HG02678 (cell line): Measurements from ENCODE around the gene MCUB.

Source experiments
- ATAC-seq: cut with Tn5 transposase; IDR thresholded peaks from one replicate; pipeline ENCODE4 v1.9.1; 2021; ENCODE audit warnings: mild to moderate bottlenecking, moderate library complexity; ENCODE audit not compliant: unreplicated experiment

MCUB gene

DNA sequence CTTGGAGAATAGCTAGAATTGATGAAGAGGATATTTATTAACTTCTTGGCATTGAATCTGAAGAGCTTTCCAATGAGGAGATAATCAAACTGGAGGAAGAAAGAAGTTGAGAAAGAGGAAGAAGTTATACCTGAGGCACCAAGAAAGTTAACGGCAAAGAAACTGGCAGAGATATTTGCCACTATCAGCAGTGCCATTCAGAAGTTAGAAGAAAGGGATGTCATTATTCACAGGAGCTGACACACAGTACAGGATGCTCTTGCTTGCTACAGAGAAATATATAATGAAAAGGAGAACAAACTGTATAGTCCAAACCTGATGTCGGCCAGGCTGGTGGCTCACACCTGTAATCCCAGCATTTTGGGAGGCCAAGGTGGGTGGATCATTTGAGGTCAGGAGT, 64.5 kb downstream of the MCUB start:
- no peak for ATAC-seq

DNA sequence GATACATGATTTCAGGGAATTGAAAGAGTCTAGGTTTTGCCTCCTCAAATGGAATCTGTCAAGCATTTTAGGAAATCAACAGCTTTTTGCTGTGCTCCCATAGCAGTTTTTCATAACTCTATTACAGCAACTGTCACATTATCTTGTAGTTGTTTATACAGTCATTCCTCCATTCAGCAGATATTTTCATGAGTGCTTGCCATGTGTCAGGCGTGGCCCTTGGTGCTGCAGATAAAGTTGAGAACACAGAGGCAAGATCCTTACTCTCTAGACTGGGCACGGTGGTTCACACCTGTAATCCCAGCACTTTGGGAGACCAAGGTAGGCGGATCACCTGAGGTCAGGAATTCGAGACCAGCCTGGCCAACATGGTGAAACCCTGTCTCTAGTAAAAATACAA, 67.3 kb downstream of the MCUB start:
- no peak for ATAC-seq

DNA sequence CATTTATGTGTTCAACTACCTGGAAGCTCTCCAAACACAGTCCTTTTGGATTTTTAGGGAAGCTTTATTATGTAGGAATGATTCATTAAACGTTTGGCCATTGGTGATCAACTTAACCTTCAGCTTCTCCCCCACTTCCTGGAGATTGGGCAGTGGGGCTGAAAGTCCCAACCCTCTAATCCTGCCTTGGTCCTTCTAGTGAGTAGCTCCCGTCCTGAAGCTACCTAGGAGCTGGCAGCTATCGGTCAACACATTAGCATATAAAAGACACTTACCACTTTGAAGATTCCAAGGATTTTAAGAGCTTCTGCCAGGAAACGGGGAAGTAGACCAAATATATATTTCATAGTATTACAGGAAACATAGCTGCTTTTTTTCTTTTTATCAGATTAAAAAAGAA, 69.7 kb downstream of the MCUB start:
- ATAC-seq, result no peak

DNA sequence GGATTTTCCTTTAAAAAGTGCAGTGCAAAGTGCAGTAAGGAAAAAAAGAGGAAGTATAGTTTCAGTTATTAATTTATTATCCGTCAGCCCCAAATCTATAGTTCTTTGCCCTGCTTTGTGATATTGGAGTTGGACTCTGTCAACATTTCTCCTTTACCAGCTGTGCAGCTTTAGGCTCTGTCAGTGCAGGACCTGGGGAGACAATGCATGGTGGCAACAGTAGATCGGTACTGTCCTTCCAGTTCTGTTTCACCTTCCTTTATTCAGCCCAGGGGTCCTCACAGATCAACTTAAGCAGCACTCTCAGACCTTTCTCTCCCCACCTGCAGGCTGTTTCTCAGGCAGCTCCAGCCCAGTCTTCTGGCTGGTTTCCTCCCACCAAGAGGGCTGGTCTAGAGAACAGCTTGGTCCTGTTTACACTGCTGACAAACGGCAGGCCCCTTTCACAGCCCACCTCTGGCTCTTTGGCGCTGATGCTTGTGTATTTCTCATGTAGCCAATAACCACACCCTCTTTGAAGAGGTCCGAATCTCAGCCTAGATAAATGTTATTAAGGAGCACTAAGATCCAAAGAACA, 71.6 kb downstream of the MCUB start:
- ATAC-seq, result no peak

DNA sequence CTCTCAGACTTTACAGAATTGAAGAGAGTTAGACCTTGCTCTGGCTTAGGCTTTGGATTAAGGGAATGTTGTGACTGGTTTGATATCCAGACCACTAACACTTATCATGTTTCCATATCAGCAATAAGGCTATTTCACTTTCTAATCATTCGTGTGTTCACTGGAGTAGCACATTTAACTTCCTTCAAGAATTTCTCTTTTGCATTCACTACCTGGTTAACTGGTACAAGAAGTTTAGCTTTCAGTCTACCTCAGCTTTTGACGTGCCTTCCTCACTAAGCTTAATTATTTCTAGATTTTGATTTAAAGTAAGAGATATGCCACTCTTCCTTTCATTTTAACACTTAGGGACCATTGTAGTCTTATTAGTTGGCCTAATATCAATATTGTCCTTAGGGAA, 80.6 kb downstream of the MCUB start:
- ATAC-seq, result no peak

DNA sequence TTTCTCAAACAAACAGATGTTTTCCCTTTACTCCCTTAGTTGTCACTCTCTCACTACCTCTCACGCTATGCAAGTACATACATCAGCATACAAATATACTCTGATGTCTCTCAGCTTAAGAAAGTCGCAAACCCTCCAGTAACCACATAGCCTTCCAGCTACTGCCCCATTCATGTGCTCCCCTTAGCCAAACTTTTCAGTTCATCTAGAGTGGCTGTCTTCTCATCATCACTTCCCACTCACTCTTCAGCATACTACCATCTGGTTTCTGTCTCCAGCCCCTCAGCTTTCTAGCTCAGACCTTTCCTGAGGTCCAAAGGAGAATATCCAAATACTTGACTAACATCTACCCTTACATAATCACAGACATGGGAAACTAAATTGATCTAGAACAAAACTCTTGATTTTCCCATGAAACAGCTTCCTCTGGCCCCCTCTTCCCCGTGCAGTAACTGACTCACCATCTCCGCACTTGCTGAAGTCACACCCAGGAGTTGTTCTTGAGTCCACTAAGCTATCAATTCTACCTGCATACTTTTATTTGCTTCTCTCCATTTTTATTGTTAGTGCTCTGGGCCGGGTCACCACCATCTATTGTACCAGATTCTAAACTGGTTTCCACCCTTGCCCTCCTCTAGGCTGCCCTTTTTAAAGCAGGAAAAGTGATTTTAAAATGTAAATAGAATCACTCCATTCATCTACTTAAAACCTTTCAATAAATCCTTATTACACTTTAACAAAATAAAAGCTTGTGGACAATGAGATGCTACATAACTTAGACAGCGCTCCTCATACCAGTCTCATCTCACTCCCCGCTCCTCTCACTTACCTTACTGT, 86.0 kb downstream of the MCUB start:
- ATAC-seq, result no peak

DNA sequence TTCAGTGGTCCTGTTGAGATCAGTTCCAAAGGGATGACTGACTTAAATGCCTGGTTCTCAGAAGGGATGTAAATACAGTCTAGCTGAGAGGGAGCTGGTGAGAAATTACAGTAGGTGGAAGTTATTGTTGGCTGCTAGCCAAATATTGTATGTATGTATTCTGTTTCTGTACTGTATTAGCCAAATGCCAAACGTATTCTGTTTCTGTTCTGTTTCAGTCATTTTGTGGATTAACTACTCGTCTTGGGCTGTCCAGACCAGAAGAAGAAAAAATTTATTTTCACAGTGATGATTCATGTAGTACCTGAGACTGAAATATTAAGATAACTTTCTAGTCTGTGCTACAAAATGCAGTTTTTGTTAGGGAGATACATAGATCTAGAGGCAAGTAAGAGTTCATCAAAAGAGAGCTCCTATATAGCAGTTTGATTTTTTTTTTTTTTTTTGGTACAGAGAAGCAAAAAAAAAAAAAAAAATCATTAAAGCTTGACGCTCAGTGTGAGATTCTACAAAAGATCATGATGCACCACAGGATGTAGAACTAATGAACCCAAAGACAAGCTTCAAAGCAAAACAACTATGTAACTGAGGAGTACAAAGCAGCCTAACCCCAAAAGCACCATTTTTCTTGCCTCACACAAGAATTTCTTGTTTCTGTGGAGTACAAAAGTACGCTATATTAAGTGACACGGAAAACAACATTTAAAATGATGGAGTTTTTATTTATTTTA, 88.4 kb downstream of the MCUB start:
- ATAC-seq, result peak; percentile 65

DNA sequence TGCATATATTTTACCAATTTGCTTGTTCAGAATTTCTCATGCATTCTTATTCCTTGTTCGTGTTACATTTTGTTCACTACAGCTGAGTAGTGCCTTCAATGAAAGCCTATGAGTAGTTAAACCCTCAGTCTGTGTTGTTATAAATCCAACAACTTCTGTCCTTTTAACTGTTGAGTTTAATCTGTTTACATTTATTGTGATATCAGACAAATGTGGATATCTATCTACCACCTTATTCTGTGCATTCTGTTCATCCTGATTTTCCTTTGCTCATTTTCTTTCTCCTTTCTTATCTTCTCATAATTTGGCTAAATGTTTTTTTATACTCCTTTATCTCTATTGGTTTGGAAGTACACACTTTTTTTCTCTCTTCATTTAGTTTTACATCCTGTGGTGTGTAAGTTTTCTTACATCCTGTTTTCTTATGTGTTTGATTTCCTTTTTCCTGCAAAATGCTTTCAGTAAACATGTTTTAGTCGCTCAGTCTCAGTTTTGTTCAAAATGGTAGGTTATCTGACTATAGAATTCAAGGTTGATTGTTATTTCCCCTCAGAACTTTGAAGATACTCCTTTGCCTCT, 89.0 kb downstream of the MCUB start:
- ATAC-seq, result no peak

DNA sequence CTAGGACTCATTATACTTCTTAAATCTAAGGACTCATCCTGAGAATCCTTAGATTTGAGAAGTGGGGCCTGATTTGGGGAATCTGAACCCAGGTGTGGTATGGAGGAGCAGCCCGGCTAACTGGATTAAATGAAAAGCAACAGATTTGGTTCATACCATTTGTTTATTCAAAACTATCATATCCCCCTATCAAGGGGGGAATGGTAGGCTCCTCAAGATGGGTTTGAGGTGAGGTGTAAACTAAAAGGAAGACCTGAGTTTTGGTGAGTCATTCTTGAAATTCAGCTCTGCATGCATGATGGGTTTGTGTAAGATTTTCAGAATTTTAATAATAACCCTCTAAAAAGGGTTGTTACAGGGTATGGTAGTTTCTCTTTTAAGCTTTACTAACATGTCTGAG, 89.8 kb downstream of the MCUB start:
- peak; percentile 83 for ATAC-seq

DNA sequence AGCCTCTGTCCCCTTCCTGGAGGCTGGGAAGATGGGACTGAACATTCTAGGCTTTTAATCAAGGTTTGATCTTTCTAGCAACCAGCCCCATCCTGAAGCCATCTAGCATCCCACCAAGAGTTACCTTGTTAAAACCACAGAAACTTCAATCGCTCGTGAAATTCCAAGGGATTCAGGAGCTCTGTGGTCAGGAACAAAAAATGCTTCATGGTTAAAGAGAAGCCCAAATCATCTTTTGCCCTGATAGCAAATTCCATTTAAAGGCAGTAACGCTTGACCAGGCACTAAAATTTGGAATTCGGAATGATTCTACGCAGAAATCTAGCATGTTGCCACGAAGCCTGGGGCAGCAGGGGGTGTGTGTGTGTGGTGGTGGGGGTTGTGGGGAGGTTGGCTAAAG, 95.3 kb downstream of the MCUB start:
- ATAC-seq, result no peak

DNA sequence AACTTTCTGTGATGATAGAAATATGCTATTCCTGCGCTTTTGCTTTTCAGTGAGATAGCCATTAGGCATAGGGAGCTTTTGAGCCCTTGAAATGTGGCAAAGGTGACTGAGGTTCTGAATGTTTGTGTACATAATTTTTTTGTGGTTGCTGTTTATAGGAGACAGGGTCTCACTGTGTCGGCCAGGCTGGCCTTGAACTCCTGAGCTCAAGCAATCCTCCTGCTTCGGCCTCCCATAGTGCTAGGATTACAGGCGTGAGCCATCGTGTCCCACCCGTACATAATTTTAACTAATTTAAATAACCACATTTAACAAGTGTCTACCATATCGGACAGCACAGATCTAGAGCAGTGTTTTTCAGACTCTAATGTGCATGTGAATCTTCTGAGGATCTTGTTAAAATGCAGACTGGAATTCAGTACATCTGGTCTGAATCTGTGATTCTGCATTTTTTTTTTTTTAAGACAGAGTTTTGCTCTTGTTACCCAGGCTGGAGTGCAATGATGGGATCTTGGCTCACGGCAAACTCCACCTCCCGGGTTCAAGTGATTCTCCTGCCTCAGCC, 97.9 kb downstream of the MCUB start:
- no peak for ATAC-seq

DNA sequence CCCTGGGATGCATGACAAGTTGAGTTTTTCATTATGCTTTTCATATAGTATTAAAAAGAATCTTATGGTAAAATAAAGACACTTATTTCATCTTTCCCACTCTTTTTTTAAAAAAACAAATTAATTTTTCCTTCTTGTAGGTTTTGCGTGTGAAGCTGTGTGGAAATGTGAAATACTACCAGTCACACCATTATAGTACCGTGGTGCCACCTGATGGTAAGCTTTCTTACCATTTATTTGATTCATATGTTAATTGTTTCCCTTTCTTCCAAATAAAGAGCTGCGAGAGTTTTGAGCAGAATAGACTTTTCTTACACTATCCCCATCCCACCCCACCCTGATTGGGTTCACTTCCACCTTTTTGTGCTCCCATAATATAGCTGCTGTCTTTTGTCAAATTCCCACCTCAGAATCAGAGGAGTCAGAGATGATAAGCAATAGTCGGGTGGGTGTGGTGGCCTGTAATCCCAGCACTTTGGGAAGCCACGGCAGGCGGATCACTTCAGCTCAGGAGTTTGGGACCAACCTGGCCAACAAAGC, 98.9 kb downstream of the MCUB start:
- no peak for ATAC-seq

DNA sequence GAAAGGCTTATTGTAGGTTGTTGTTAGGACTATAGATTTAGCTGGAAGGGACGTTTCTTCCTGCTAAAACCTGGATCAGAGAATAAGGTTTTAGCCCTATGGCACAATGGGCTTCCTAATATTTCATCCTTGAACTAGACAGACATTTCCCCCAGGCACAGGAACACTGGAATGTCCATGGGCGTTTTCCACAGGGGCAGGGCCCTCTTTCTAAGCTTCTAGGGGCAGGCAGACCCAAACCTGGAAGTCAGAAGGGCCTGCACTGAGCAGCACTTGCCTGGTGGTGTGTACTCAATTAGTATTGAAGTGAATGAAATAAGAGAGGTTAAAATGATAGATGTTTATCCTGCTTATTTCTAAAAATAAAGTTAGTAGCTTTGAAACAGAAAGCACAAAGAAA, 102.1 kb downstream of the MCUB start:
- ATAC-seq, result no peak

DNA sequence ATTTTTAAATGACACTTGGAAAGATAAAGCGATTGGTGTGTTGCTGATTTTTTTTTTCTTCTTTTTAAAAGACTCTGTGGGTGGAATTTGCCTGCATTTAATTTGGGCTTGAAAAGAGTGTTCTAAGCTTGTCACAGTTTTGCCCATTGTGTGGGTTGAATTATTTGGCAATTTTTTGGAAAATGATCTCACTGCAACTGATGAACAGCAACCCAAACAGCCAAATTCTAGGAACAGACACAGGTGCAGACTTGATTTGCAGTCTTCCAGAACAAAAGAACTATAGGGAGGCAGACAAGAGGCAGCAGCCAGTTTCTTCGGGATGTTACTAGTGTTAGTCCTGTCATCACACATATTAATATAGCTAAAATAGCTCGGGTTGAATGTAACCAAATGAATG, 102.7 kb downstream of the MCUB start:
- ATAC-seq, result no peak

DNA sequence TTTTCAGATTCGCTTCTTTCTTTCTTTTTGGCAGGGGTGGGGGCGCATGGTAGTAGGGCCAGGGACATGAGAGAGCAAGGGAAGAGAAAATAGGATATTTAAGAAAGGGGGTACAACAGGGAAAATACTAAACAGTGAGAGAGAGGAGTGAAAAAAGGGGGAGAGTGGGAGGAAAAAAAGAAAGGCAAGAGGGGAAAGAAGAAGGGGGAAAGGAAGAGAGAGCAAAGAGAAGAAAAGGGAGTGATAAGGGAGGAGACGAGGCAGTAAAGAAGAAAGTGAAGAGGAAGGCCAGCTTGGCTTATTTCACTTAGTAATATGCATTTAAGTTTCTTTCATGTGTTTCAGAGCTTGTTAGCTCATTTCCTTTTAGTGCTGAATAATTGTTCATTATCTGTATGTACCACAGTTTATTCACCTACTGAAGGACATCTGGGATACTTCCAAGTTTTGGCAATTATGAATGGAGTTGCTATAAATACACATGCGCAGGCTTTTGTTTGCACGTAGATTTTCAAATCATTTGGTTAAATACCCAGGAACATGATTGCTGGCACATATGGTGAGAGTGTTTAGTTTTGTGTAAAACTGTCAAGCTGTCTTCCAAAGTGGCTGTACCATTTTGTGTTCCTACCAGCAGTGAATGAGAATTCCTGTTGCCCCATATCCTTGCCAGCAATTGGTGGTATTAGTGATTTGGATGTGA, 105.9 kb downstream of the MCUB start:
- ATAC-seq, result no peak

DNA sequence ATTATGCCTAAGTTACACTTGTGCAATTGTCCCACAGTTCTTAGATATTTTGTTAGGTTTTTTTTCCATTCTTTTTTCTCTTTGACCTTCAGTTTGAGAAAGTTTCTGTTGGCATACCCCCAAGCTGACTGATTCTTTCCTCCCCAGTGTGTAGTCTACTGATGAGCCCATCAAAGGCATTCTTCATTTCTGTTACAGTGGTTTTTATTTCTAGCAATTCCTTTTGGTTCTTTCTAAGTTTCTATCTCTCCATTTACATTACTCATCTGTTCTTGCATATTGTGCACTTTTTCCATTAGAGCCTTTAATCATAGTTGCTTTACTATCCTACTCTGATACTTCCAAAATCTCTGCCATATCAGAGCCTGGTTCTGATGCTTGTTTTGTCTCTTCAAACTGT, 111.3 kb downstream of the MCUB start:
- no peak for ATAC-seq

DNA sequence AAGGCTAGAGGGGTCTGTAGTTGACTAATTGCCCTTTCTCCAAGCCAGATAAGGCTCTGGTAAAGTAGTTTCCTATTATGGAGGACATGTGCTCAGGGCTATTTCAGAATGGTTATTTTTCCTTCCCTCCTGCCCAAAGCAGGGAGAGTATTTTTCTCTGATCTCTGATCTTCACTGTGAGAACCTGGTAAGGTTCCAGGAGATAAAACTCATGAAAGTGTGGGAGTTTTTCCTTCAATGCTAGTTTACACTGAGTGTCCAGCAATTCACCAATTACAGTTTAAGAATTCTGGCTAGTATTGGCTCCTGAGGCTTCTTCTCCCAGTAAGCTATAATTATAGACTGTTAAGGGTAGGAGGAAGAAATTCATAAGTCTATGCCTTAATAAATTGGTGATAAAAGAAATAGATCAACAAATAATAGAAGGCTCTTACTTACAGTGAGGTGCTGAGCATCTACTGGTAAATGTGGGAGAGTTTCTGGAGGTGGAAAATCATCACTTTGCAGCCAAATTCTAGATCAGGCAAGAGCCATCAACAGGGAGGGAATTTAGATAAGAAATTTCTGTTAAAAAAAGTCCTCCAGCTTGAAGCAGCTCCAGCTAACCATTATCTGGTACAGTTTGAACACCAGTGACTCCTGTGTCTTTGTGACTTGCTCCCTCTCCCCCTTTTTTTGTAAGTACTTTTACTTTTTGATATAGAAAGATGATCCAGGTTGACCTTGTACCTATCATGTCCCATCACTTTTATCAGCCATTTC, 112.3 kb downstream of the MCUB start:
- ATAC-seq, result no peak

DNA sequence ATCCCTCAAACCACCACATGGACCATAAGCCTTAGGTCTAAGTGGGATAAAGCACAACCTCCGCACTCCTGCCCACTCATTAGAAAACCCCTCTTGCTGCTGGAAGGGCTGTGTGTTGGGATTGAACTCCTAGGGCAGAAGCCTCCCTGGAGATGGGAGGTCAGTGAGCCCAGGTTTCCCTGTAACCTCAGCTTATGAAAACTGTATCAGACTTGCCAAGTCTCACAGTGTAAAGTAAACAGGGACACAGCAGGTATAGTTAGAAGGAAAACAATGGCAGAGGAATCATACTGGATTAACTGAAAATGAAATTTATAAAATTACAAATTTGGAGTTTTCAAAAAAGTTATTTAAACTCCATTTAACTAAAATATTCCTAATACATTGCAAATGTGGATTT, 113.3 kb downstream of the MCUB start:
- no peak for ATAC-seq

DNA sequence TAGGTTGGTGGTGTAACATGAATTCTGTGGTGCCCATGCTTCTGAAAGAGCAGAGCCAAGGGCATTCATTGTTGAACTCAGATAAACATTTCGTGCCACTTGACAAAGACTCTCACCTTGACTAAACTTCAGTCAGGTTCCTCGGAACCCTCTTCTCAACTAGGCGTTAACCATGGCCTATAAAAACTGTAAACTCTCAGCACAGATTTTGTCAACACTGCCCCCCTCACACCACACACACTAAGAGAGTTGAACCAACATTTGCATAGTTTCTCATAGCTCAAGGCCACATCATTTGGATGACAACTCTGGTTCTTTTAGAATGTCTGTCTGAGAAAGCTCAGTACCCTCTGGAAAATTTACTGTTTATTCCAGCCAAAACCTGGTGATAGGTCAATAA, 115.1 kb downstream of the MCUB start:
- ATAC-seq, result no peak

DNA sequence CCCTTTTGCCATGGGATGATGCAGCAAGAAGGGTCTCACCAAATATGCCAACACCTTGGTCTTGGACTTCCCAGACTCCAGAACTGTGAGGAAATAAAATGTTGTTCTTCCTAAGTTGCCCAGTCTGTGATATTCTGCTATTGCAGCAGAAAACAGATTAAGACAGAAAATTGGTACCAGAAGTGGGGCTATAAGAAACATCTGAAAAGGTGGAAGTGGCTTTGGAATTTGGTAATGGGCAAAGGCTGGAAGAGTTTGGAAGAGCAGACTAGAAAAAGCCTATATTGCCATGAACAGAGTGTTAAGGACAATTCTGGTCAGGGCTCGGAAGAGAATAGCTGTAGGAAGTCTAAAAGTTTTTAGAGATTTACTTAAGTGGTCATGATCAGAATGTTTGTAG, 115.8 kb downstream of the MCUB start:
- no peak for ATAC-seq
